Stimulated activated naive CD8-positive, alpha-beta T cell treated with anti-CD3 and anti-CD28 coated beads, Interleukin-15, amount 100 ng/mL, for 72 hours (primary cell): ENCODE results near the gene PRKN.
A peak's percentile ranks its signal among the peaks of the same experiment; 100 is the strongest.

Experiments used
- ATAC-seq: fragments of 150-1000 bp; cut with Tn5 transposase; 2 replicates; pipeline ENCODE4 v1.10.0; 2021; ENCODE audit warnings: mild to moderate bottlenecking, moderate library complexity
- DNase-seq, 2 donors: peaks; one replicate each; pipeline ENCODE4 v3.0.0; 2021 to 2022
- H3K27ac Mint-ChIP-seq, 2 donors: one replicate each; pipeline ENCODE4 v1.8.0; 2022; ENCODE audit warnings: mild to moderate bottlenecking in 2 of 2, mixed read lengths in 2 of 2, moderate library complexity in 2 of 2
- H3K27me3 Mint-ChIP-seq: one replicate; pipeline ENCODE4 v1.8.0; 2022; ENCODE audit warnings: mixed read lengths
- H3K4me1 Mint-ChIP-seq: one replicate; pipeline ENCODE4 v1.8.0; 2022; ENCODE audit warnings: mild to moderate bottlenecking, mixed read lengths
- H3K4me3 Mint-ChIP-seq, 2 donors: one replicate each; pipeline ENCODE4 v1.8.0; 2022; ENCODE audit warnings: mild to moderate bottlenecking in 2 of 2, mixed read lengths in 2 of 2, moderate library complexity in 1 of 2
- H3K9me3 Mint-ChIP-seq, 2 donors: one replicate each; pipeline ENCODE4 v1.8.0; 2022; ENCODE audit warnings: mixed read lengths in 2 of 2

Gene PRKN

GRCh38 chr6:162625846-162626540, 101.6 kb downstream of the PRKN start:
- no peaks in the 10 kb centered on the region for H3K27me3 Mint-ChIP-seq
- ATAC-seq (no peak), DNase-seq (no peak)
- peaks cover 3% of the 10 kb centered on the region for H3K4me1 Mint-ChIP-seq
- peaks cover 9% of the 10 kb centered on the region in 2 donors for H3K9me3 Mint-ChIP-seq
- no peak overlapping the region for H3K4me3 Mint-ChIP-seq
- H3K27ac Mint-ChIP-seq: no peak overlapping the region

GRCh38 chr6:162622572-162622971, 105.0 kb downstream of the PRKN start:
- H3K27ac Mint-ChIP-seq: no peak overlapping the region

GRCh38 chr6:162621246-162621645, 106.3 kb downstream of the PRKN start:
- ATAC-seq: peak; percentile 85
- Mint-ChIP-seq H3K4me3 (no peak overlapping the region), H3K27ac (peak overlapping the region; percentile 31 to 82), H3K4me1 (peaks cover 4% of the 10 kb centered on the region), H3K27me3 (no peaks in the 10 kb centered on the region), H3K9me3 (no peaks in the 10 kb centered on the region)
- DNase-seq: peak; percentile 18 to 43

More at GRCh38 chr6:162622572-162622971, 105.0 kb downstream of the PRKN start:
- DNase-seq: no peak
- ATAC-seq: no peak
- Mint-ChIP-seq H3K9me3 (peaks cover 1 to 3% of the 10 kb centered on the region in 2 donors), H3K4me1 (peaks cover 4% of the 10 kb centered on the region), H3K4me3 (no peak overlapping the region), H3K27me3 (no peaks in the 10 kb centered on the region)

- Mint-ChIP-seq H3K27ac (no peak overlapping the region), H3K9me3 (no peaks in the 10 kb centered on the region), H3K27me3 (no peaks in the 10 kb centered on the region), H3K4me1 (peaks cover 4% of the 10 kb centered on the region), H3K4me3 (no peak overlapping the region)
- DNase-seq (no peak), ATAC-seq (no peak)
These were observed 107.5 kb downstream of the PRKN start for GRCh38 chr6:162620073-162620472.

GRCh38 chr6:162618448-162619002, 109.0 kb downstream of the PRKN start:
- Mint-ChIP-seq H3K27ac (no peak overlapping the region), H3K4me3 (no peak overlapping the region), H3K9me3 (no peaks in the 10 kb centered on the region), H3K27me3 (no peaks in the 10 kb centered on the region), H3K4me1 (peaks cover 7% of the 10 kb centered on the region)
- DNase-seq: no peak
- no peak for ATAC-seq

GRCh38 chr6:162615016-162615705, 112.4 kb downstream of the PRKN start:
- no peaks in the 10 kb centered on the region for H3K27me3 Mint-ChIP-seq
- ATAC-seq (no peak), DNase-seq (no peak)
- no peaks in the 10 kb centered on the region for H3K9me3 Mint-ChIP-seq
- no peak overlapping the region for H3K27ac Mint-ChIP-seq
- H3K4me3 Mint-ChIP-seq: no peak overlapping the region
- peaks cover 6% of the 10 kb centered on the region for H3K4me1 Mint-ChIP-seq

GRCh38 chr6:162613310-162613709, 114.3 kb downstream of the PRKN start:
- DNase-seq: no peak
- no peaks in the 10 kb centered on the region for H3K27me3 Mint-ChIP-seq
- H3K4me1 Mint-ChIP-seq: peaks cover 6% of the 10 kb centered on the region
- ATAC-seq: no peak
- H3K27ac Mint-ChIP-seq: no peak overlapping the region
- no peak overlapping the region for H3K4me3 Mint-ChIP-seq
- no peaks in the 10 kb centered on the region for H3K9me3 Mint-ChIP-seq

- no peaks in the 10 kb centered on the region for H3K9me3 Mint-ChIP-seq
- H3K4me1 Mint-ChIP-seq: peaks cover 6% of the 10 kb centered on the region
- ATAC-seq (no peak), DNase-seq (no peak)
- H3K4me3 Mint-ChIP-seq: no peak overlapping the region
- no peaks in the 10 kb centered on the region for H3K27me3 Mint-ChIP-seq
- no peak overlapping the region for H3K27ac Mint-ChIP-seq
These were observed 115.0 kb downstream of the PRKN start for GRCh38 chr6:162612613-162613012.

GRCh38 chr6:162610351-162610750, 117.2 kb downstream of the PRKN start:
- Mint-ChIP-seq H3K9me3 (no peaks in the 10 kb centered on the region), H3K4me1 (peaks cover 6% of the 10 kb centered on the region), H3K27ac (no peak overlapping the region), H3K4me3 (no peak overlapping the region), H3K27me3 (no peaks in the 10 kb centered on the region)
- ATAC-seq (no peak), DNase-seq (no peak)

- DNase-seq (no peak), ATAC-seq (no peak)
These were observed 121.7 kb downstream of the PRKN start for GRCh38 chr6:162605881-162606280.

GRCh38 chr6:162603231-162604015, 124.1 kb downstream of the PRKN start:
- H3K27me3 Mint-ChIP-seq: no peaks in the 10 kb centered on the region
- no peak for DNase-seq

More at GRCh38 chr6:162605881-162606280, 121.7 kb downstream of the PRKN start:
- H3K4me3 Mint-ChIP-seq: no peak overlapping the region
- H3K27ac Mint-ChIP-seq: no peak overlapping the region
- no peaks in the 10 kb centered on the region for H3K27me3 Mint-ChIP-seq
- no peaks in the 10 kb centered on the region for H3K9me3 Mint-ChIP-seq
- H3K4me1 Mint-ChIP-seq: no peaks in the 10 kb centered on the region

GRCh38 chr6:162602759-162603158, 124.8 kb downstream of the PRKN start:
- no peaks in the 10 kb centered on the region for H3K27me3 Mint-ChIP-seq
- DNase-seq: no peak
- ATAC-seq: no peak

More at GRCh38 chr6:162603231-162604015, 124.1 kb downstream of the PRKN start:
- ATAC-seq: no peak
- Mint-ChIP-seq H3K27ac (no peak overlapping the region), H3K4me1 (no peaks in the 10 kb centered on the region), H3K9me3 (no peaks in the 10 kb centered on the region), H3K4me3 (no peak overlapping the region)

GRCh38 chr6:162596676-162597075, 130.9 kb downstream of the PRKN start:
- no peak overlapping the region for H3K27ac Mint-ChIP-seq
- no peaks in the 10 kb centered on the region for H3K9me3 Mint-ChIP-seq
- no peak for DNase-seq
- H3K4me1 Mint-ChIP-seq: no peaks in the 10 kb centered on the region
- no peak overlapping the region for H3K4me3 Mint-ChIP-seq
- no peak for ATAC-seq
- H3K27me3 Mint-ChIP-seq: no peaks in the 10 kb centered on the region

More at GRCh38 chr6:162602759-162603158, 124.8 kb downstream of the PRKN start:
- no peaks in the 10 kb centered on the region for H3K9me3 Mint-ChIP-seq
- H3K4me1 Mint-ChIP-seq: no peaks in the 10 kb centered on the region
- H3K27ac Mint-ChIP-seq: no peak overlapping the region
- H3K4me3 Mint-ChIP-seq: no peak overlapping the region

- Mint-ChIP-seq H3K9me3 (no peaks in the 10 kb centered on the region), H3K27me3 (no peaks in the 10 kb centered on the region), H3K4me3 (no peak overlapping the region), H3K27ac (no peak overlapping the region), H3K4me1 (no peaks in the 10 kb centered on the region)
- DNase-seq (no peak), ATAC-seq (no peak)
These were observed 136.0 kb downstream of the PRKN start for GRCh38 chr6:162591517-162591916.

GRCh38 chr6:162581988-162582780, 145.4 kb downstream of the PRKN start:
- Mint-ChIP-seq H3K4me1 (no peaks in the 10 kb centered on the region), H3K9me3 (no peaks in the 10 kb centered on the region), H3K4me3 (no peak overlapping the region), H3K27me3 (no peaks in the 10 kb centered on the region), H3K27ac (no peak overlapping the region)
- no peak for ATAC-seq
- no peak for DNase-seq
